ENCODE results near the gene ENPP7.

ENPP7 gene

DNA sequence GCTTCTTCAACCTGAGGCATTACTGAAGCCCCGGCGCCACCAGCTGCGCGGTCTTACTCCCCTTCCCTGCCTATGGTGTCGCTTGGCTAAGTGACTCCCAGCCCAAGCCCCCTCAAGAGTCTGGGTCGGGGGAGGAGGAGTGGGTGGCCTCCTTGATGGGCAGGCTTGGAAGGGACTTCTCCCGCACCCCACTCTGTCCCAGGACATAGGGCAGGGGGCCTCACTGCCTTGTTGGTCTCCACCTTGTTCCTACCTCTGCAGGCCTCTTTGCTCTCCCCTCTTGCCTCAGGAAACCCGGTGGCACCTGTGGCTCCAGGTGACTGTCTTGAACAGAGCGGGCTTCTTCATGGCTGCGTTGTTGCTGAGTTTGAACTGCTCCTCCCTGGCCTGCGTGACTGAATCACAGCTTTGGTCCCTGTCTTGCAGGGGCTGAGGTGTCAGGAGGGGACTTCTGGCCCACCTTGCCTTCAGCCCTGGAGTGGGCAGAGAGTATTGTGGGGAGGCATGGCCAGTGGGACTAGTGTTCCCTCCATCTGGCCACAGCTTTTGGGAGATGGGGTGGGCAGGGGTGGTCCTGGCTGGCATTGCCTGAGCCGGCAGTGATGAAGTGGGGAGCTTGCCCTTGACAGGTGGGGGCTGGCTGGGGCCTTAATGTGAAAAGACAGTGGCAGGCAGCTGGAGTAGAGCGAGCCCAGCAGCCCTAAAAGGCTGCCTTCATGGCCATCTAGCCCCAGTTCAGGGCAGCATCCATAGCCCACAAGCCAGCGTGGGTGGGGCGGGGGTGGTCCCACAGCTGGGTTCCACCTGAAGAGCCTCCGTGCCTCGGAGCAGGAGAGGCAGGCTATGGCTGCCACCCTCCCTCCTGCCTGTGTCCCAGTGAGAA is 54.5 kb downstream of the ENPP7 start:
- no peak overlapping the region for H3K4me2 ChIP-seq (ENCODE audit: low read length)
- H3K4me3 ChIP-seq (ENCODE audit: low read length) = no peak overlapping the region
- no peak overlapping the region for H3K9ac ChIP-seq (ENCODE audit: low read depth, low read length)
- H3K27me3 ChIP-seq (ENCODE audit: control insufficient read depth, insufficient read depth, low read length) = peaks cover 14% of the 10 kb centered on the region
- peaks cover 3% of the 10 kb centered on the region for H3K4me1 ChIP-seq (ENCODE audit: control insufficient read depth, insufficient read depth, low read length)
- H3K36me3 ChIP-seq (ENCODE audit: insufficient read depth, low read length) = no peaks in the 10 kb centered on the region
- H3K9me3 ChIP-seq (replicated peaks; ENCODE audit: low read length) = no peaks in the 10 kb centered on the region

DNA sequence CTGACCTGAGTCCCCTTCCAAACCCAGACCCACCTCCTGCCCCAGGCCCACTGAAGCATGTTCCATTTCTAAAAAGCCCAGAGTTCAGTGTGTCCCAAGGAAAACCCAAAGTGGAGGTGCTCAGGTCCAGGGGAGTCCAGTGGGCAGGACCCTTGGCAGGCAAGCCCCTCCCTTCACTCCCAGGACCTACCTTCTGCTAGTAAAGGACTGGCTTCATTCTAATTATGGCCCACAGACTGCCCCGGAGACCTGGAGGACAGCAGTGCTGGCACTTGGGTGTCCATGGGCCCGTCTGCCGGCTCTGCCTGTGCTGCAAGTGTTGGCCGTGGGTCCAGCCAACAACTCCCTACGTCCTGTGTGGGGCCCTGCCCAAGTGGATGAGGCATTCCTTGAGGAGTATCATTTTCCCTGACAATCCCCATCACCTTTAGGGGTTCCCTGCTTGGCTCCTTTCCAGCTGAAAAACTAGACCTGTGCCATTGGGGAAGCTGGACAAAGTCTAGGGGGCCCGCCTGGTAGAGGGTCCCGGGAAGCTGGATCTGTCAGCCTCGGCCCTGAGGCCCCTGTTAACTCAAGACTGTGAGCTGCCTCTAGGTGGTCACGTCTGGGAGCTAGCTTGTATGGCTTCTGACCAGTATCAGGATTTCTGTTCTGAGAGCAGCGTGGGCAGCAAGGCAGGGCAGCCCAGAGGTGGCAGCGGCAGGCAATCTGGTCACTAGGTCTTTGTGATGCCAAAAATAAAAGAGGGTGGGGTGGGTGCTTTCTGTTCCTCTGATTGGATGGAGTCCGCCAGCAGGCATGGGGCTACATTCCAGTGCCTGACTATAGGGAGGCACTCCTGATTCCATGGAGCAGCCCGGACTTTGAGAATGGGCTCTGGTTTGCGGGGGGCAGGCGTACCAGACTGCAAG is 55.4 kb downstream of the ENPP7 start:
- no peaks in the 10 kb centered on the region for H3K36me3 ChIP-seq (ENCODE audit: insufficient read depth, low read length)
- H3K4me3 ChIP-seq (ENCODE audit: low read length) = no peak overlapping the region
- H3K9ac ChIP-seq (ENCODE audit: low read depth, low read length) = no peak overlapping the region
- no peaks in the 10 kb centered on the region for H3K9me3 ChIP-seq (replicated peaks; ENCODE audit: low read length)
- peaks cover 6% of the 10 kb centered on the region for H3K4me1 ChIP-seq (ENCODE audit: control insufficient read depth, insufficient read depth, low read length)
- H3K27me3 ChIP-seq (ENCODE audit: control insufficient read depth, insufficient read depth, low read length) = peaks cover 23% of the 10 kb centered on the region
- no peak overlapping the region for H3K4me2 ChIP-seq (ENCODE audit: low read length)

DNA sequence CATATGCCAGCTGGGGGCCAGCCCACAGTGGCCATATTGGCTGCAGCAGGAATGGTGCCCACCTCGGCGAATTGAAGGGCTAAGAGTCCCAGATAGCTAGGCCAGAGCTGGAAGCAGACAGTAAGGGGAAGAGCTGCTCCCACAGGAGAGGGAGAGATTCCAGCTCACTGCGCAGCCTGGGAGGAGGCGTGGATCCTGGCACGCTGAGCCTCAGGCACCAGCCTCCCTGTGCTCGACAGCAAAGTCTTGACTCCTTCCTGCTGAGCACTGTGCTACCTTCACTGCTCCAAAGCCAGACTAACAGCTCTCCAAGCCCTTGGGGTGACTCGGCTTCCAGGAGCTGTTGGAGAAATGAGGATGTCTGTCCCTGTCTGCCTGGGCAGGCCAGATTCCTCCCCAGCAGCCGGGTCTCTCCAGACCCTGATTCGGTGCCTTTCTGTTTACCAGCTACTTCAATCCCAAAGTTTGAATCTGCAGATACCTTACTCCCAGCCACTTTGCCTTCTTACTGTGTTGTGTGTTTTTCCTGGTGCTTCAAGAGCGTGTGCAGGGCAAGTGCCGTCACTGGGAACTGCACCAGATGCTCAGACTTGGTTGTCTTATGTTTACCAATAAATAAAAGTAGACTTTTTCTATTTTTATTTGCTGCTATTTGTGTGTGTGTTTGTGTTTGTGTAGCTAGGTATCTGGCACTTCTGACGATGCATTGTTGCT is 56.3 kb downstream of the ENPP7 start:
- Histone ChIP-seq H3K9ac (ENCODE audit: low read depth, low read length) (no peak overlapping the region), H3K4me3 (ENCODE audit: low read length) (no peak overlapping the region), H3K27me3 (ENCODE audit: control insufficient read depth, insufficient read depth, low read length) (peaks cover 32% of the 10 kb centered on the region), H3K4me2 (ENCODE audit: low read length) (no peak overlapping the region), H3K9me3 (replicated peaks; ENCODE audit: low read length) (no peaks in the 10 kb centered on the region), H3K36me3 (ENCODE audit: insufficient read depth, low read length) (no peaks in the 10 kb centered on the region), H3K4me1 (ENCODE audit: control insufficient read depth, insufficient read depth, low read length) (peaks cover 6% of the 10 kb centered on the region)

DNA sequence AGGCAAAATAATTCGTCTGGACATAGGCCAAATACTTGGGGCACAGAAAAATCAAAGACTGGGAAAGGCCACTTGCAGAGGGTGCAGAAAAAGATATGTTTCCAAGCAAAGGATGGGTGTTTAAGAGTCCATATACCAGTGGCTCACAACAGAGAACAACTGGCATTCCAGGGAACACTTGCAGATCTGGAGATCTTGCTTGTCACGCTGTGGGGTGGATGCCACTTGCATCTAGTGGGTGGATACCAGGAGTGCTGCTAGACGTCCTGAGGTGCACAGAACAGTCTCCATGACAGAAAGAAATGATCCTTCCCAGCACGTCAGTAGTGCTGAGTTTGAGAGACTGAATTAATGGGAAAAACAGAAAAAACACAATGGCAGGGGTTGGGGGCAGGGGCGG is 57.7 kb downstream of the ENPP7 start:
- H3K36me3 ChIP-seq (ENCODE audit: insufficient read depth, low read length) = no peaks in the 10 kb centered on the region
- no peak overlapping the region for H3K4me2 ChIP-seq (ENCODE audit: low read length)
- H3K9ac ChIP-seq (ENCODE audit: low read depth, low read length) = no peak overlapping the region
- H3K4me1 ChIP-seq (ENCODE audit: control insufficient read depth, insufficient read depth, low read length) = peaks cover 14% of the 10 kb centered on the region
- H3K27me3 ChIP-seq (ENCODE audit: control insufficient read depth, insufficient read depth, low read length) = peaks cover 36% of the 10 kb centered on the region
- H3K9me3 ChIP-seq (replicated peaks; ENCODE audit: low read length) = no peaks in the 10 kb centered on the region
- H3K4me3 ChIP-seq (ENCODE audit: low read length) = no peak overlapping the region

DNA sequence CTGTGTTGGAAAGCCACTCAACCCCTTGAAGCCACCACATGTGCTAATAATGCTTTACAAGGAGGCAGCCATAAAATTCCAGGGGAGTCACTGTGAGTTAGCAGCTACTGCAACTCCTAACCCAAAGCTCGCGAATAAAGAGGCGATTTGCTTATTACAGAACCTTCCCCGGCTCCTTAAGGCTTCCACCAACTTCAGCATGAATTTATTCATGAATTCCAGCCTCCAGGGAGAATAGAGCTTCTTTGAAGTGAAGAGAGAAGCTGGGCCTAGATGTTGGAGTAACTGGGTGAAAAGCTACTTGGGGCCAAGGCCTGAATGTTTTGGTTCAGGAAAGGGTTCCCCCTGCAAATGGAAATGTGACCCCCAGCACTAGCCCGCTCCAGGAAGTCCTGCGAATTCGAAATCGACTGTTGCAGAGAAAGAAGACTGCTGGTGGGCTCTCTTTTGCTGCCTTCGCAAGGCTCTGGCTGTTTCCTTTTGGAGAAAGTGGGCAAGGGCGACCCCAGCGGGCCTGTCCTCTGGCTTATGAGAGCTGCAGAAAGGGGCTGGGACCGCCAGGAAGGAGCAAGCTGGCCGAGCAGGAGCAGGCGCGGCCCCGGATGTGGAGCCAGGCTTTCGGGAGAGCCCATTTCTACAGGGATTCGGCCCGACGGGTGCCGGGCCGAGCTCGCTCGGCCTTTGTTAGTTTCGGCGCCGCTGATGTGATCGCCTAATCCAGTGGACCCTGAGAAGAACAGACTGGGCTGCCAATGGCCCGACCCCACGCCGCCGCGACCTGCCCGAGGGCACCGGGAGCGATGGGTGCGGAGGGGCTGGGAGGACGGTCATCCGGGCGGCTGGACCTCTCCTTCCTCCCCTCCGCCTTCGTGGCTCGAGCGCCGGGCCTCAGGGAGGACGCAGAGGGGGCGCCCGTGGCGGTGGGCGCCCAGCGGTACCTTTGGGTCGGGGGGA is 58.5 kb downstream of the ENPP7 start:
- no peak overlapping the region for H3K4me3 ChIP-seq (ENCODE audit: low read length)
- H3K27me3 ChIP-seq (ENCODE audit: control insufficient read depth, insufficient read depth, low read length) = peaks cover 36% of the 10 kb centered on the region
- no peaks in the 10 kb centered on the region for H3K36me3 ChIP-seq (ENCODE audit: insufficient read depth, low read length)
- peak overlapping the region; percentile 73 for H3K4me2 ChIP-seq (ENCODE audit: low read length)
- H3K4me1 ChIP-seq (ENCODE audit: control insufficient read depth, insufficient read depth, low read length) = peaks cover 20% of the 10 kb centered on the region
- H3K9ac ChIP-seq (ENCODE audit: low read depth, low read length) = no peak overlapping the region
- H3K9me3 ChIP-seq (replicated peaks; ENCODE audit: low read length) = no peaks in the 10 kb centered on the region

DNA sequence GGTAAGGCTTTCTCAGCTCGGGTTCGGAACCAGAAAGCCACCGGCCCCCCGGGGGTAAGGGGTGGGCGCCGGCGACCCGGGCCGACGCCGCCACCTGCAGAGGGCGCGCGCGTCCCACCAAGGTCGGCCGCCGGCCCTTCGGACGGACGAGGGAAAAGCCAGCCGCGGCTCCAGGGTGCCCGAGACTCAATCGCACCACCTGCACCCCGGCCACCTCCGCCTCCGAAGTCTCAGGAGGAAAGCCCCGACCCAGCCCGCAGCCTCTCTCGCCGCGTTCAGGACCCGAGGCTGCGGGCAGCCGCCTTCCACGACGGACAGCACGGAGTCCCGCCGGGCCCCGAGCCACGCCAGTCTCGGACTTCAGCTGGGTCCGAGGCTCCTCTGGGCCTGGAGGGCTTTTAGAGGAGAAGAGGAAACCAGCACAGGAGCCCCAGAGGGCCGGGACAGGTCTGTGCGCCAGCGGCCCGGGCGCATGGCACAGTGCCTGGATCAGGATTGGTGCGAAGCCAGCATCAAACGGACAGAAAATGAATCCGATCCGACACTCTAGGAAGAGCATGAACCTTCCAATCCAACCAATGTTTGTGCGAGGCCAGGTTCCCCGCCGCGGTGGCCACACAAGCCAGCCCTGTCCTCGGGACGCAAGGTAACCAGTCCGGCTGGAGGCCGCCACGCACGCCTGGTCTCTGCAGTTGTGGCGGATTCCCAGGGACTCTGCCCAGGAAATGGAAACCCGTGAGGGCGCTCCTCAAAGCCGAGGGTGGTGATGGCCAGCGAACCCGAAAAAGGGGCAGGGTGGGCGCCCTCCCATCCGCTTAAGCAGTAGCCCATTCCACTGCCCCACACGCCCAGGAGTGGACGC is 59.4 kb downstream of the ENPP7 start:
- Histone ChIP-seq H3K9ac (ENCODE audit: low read depth, low read length) (no peak overlapping the region), H3K4me1 (ENCODE audit: control insufficient read depth, insufficient read depth, low read length) (peaks cover 20% of the 10 kb centered on the region), H3K36me3 (ENCODE audit: insufficient read depth, low read length) (no peaks in the 10 kb centered on the region), H3K27me3 (ENCODE audit: control insufficient read depth, insufficient read depth, low read length) (peaks cover 36% of the 10 kb centered on the region), H3K9me3 (replicated peaks; ENCODE audit: low read length) (no peaks in the 10 kb centered on the region), H3K4me3 (ENCODE audit: low read length) (no peak overlapping the region), H3K4me2 (ENCODE audit: low read length) (peak overlapping the region; percentile 73)

DNA sequence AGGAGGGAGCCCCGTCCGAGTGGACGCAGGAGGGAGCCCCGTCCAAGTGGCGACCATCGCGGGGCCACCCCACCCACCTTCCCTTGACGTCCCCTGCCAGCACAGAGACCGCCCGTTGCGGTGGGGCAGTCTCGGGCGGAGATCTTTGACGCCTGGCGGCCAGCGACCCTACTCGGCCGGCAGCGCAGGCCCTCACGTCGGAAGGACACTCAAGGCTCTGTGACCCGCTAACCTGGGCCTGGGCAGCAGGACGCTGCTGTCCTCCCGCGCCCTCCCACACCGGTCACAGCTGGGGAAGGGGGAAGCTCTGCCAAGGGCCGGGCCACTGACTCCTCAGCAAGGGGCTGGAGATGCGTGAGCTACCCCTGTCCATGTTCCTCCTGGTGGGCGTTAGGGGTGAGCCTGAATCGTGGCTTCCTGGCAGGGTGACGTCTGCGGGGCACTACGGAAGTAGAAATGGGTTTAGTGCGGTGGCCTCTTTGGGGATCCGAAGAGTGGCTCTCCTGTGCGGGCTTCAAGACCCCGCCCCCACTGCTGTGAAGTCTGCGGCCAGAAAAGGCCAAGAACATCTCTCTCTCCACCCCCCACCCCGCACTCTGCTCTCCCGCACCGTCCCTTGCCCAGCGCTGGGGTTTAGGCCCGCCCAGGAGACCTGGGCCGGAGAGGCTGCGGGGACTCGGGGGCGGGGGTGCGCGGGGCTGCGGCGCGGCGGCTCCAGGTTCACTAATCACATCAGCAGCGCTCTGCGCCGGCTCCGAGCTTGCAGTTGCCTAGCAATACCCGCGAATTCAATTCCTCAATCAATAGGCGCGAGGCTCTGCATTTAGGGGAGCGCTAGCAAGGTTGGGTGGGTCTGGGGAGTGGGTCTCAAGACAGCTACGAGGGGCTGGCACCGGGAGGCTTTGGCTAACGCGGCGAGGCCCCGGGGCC is 60.3 kb downstream of the ENPP7 start:
- Histone ChIP-seq H3K4me3 (ENCODE audit: low read length) (no peak overlapping the region), H3K9ac (ENCODE audit: low read depth, low read length) (no peak overlapping the region), H3K4me2 (ENCODE audit: low read length) (no peak overlapping the region), H3K27me3 (ENCODE audit: control insufficient read depth, insufficient read depth, low read length) (peaks cover 36% of the 10 kb centered on the region), H3K4me1 (ENCODE audit: control insufficient read depth, insufficient read depth, low read length) (peaks cover 24% of the 10 kb centered on the region), H3K9me3 (replicated peaks; ENCODE audit: low read length) (no peaks in the 10 kb centered on the region), H3K36me3 (ENCODE audit: insufficient read depth, low read length) (no peaks in the 10 kb centered on the region)

DNA sequence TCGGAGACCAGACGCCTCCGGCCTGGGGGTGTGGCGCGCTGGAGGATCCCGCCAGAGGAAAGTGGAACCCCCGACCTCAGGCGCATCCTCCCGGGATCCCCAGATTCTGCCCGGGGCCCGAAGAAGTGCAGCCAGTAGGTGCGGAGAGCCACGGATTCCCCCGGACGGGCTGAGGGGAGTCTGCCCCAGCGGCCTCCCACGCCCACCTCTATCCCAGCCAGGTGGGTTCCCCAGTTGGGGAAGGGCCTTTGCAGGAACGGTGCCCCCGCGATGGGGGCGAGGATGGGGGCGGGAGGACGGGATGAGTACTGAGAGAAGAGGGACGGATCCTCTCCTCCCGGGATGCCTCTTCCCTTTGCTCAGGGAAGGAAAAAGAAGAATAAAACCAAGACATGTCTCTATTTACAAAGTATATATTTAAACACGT is 61.0 kb downstream of the ENPP7 start:
- no peak overlapping the region for H3K9ac ChIP-seq (ENCODE audit: low read depth, low read length)
- H3K36me3 ChIP-seq (ENCODE audit: insufficient read depth, low read length) = no peaks in the 10 kb centered on the region
- H3K4me1 ChIP-seq (ENCODE audit: control insufficient read depth, insufficient read depth, low read length) = peaks cover 26% of the 10 kb centered on the region
- H3K9me3 ChIP-seq (replicated peaks; ENCODE audit: low read length) = no peaks in the 10 kb centered on the region
- no peak overlapping the region for H3K4me2 ChIP-seq (ENCODE audit: low read length)
- H3K27me3 ChIP-seq (ENCODE audit: control insufficient read depth, insufficient read depth, low read length) = peaks cover 36% of the 10 kb centered on the region
- H3K4me3 ChIP-seq (ENCODE audit: low read length) = no peak overlapping the region
